Stomach (tissue), 9 donors: ENCODE data around the gene OR1L1. TPM values are rescaled to one million over a fixed set of nuclear protein-coding genes. Genes with fewer than 3 reads are reported as not detected.

Experiments used
- DNase-seq, 2 donors: peaks; one replicate each; pipeline versions ENCODE4 v3.0.0 to v3.0.0-alpha.2; 2013 to 2019
- H3K27ac ChIP-seq, 5 donors: fragments of 200-600 bp in 4 of 5; sonication (generic) in 4 of 5; one replicate each; pipeline ENCODE4 v1.5.1; 2013 to 2019; ENCODE audit warnings: mild to moderate bottlenecking in 1 of 5, moderate library complexity in 1 of 5
- H3K27me3 ChIP-seq, 3 donors: fragments of 200-600 bp; sonication (generic); one replicate each; pipeline ENCODE4 v1.5.1; 2017 to 2019; ENCODE audit warnings: mixed run types in 1 of 3
- H3K36me3 ChIP-seq, 4 donors: fragments of 200-600 bp; sonication (generic); 1 replicate in 3 of 4; 2 replicates in 1 of 4; pipeline ENCODE4 v1.5.1; 2016 to 2019
- H3K4me1 ChIP-seq, 4 donors: fragments of 200-600 bp; sonication (generic); one replicate each; pipeline ENCODE4 v1.5.1; 2016 to 2019
- H3K4me3 ChIP-seq, 4 donors: fragments of 200-600 bp; sonication (generic) in 3 of 4; one replicate each; pipeline ENCODE4 v1.5.1; 2016 to 2019; ENCODE audit warnings: mild to moderate bottlenecking in 1 of 4
- H3K9me3 ChIP-seq, 4 donors: fragments of 200-600 bp; sonication (generic); one replicate each; pipeline ENCODE4 v1.5.1; 2016 to 2019
- CTCF ChIP-seq, 7 experiments: fragments of 450-650 bp in 4 of 7; fragments of 200-600 bp in 3 of 7; sonication (generic) in 3 of 7; IDR thresholded peaks; one replicate each; pipeline ENCODE4 v1.5.1; 2016 to 2019; ENCODE audit warnings: antibody characterized with exemption in 7 of 7, control low read depth in 2 of 7, mild to moderate bottlenecking in 1 of 7
- EP300 ChIP-seq: sonication (generic); formaldehyde crosslinking; IDR thresholded peaks from one replicate; pipeline ENCODE4 v1.6.1; 2017; ENCODE audit warnings: antibody characterized with exemption
- POLR2A ChIP-seq, 4 donors: fragments of 450-650 bp; IDR thresholded peaks; one replicate each; pipeline ENCODE4 v1.6.1; 2016; ENCODE audit warnings: antibody characterized with exemption in 4 of 4, control low read depth in 2 of 4, mild to moderate bottlenecking in 1 of 4, moderate library complexity in 1 of 4
- POLR2AphosphoS5 ChIP-seq, 3 donors: sonication (generic); formaldehyde crosslinking; IDR thresholded peaks; one replicate each; pipeline ENCODE4 v1.6.1; 2016; ENCODE audit warnings: antibody characterized with exemption in 3 of 3
- WGBS, 5 donors: extraction: QIAGEN DNeasy Blood & Tissue Kit in 3 of 5; methylation state at CpG; one replicate each; pipeline versions ENCODE4 v1.1.5 to v1.1.7; 2013 to 2018; 5-methylcytosine and 5-hydroxymethylcytosine counted together
- intact Hi-C: fragments of 100-400 bp; cut with DNase I; formaldehyde crosslinking; loops from one replicate; pipeline ENCODE4 v1.15.1; 2023; ENCODE audit warnings: low total_unique reads
- polyA plus RNA-seq, 3 donors: library from polyadenylated mRNA; stranded (reverse); fragments of 200-250 nt; gene quantifications; one replicate each; pipeline ENCODE4 v1.2.3, GENCODE V29; 2013
- total RNA-seq, 5 donors: library from RNA; depleted of rRNA; stranded (reverse); fragments of >200 nt; gene quantifications; one replicate each; pipeline versions ENCODE4 v1.1.0 to v1.2.3, GENCODE V29; 2014 to 2016
- donor health status: healthy with polysubstance abuse.
- donor health status: Bipolar disorder and iron deficiency.
- donor health status: healthy.

Gene OR1L1
- total and polyA plus RNA-seq, 8 donors, result not detected

- Histone ChIP-seq H3K9me3 (peaks cover 0 to 35% (median 16%) of the 10 kb centered on the region in 4 donors), H3K4me3 (no peak overlapping the region), H3K27me3 (no peaks in the 10 kb centered on the region), H3K4me1 (no peaks in the 10 kb centered on the region), H3K36me3 (no peaks in the 10 kb centered on the region), H3K27ac (no peak overlapping the region)
- TF ChIP-seq POLR2A (IDR thresholded peaks at IDR 0.05), result no peak
- TF ChIP-seq CTCF (IDR thresholded peaks at IDR 0.05), result no peak
- no peak for TF ChIP-seq POLR2AphosphoS5 (IDR thresholded peaks at IDR 0.05)
- no peak for TF ChIP-seq EP300
- no peak for DNase-seq
- 88 to 99% (median 94%) methylated on average over 1 of the region's 1 CpG for WGBS, 5 donors
- intact Hi-C loops, result no loop called here
Measured at GRCh38 chr9:122695696-122696095, 34.2 kb downstream of the OR1L1 start.

Other genes starting within 250 kb of the OR1L1 start
- not detected for gene OR1J1, start 183.8 kb upstream of the OR1L1 start, total RNA-seq
- gene OR1J1, start 183.8 kb upstream of the OR1L1 start, polyA plus RNA-seq, result not detected
- 1 to 10 TPM in 1 of 5 donors, not detected in 4; 6.4 TPM for gene OR1J2, start 150.9 kb upstream of the OR1L1 start, total RNA-seq
- not detected for gene OR1J2, start 150.9 kb upstream of the OR1L1 start, polyA plus RNA-seq
- 1 to 10 TPM in 1 of 5 donors, not detected in 4; 3.3 TPM for gene OR1J4, start 142.6 kb upstream of the OR1L1 start, total RNA-seq
- not detected for gene OR1J4, start 142.6 kb upstream of the OR1L1 start, polyA plus RNA-seq
- gene OR1N1, start 134.4 kb upstream of the OR1L1 start, total RNA-seq, result not detected
- not detected for gene OR1N1, start 134.4 kb upstream of the OR1L1 start, polyA plus RNA-seq
- gene OR1N2, start 108.6 kb upstream of the OR1L1 start, total RNA-seq, result not detected
- gene OR1N2, start 108.6 kb upstream of the OR1L1 start, polyA plus RNA-seq, result not detected
- gene OR1L8, start 78.3 kb upstream of the OR1L1 start, total RNA-seq, result under 1 TPM in 1 of 5 donors, not detected in 4; 0.55 TPM
- not detected for gene OR1L8, start 78.3 kb upstream of the OR1L1 start, polyA plus RNA-seq
- not detected for gene OR1Q1, start 47.0 kb upstream of the OR1L1 start, total RNA-seq
- not detected for gene OR1Q1, start 47.0 kb upstream of the OR1L1 start, polyA plus RNA-seq
- gene OR1B1, start 4.1 kb upstream of the OR1L1 start, total RNA-seq, result under 1 TPM in 1 of 5 donors, not detected in 4; 0.73 TPM
- not detected for gene OR1B1, start 4.1 kb upstream of the OR1L1 start, polyA plus RNA-seq
- gene OR1L3, start 13.4 kb downstream of the OR1L1 start, total RNA-seq, result not detected
- not detected for gene OR1L3, start 13.4 kb downstream of the OR1L1 start, polyA plus RNA-seq
- gene OR1L4, start 62.3 kb downstream of the OR1L1 start, total RNA-seq, result not detected
- gene OR1L4, start 62.3 kb downstream of the OR1L1 start, polyA plus RNA-seq, result not detected
- not detected for gene OR1L6, start 80.6 kb downstream of the OR1L1 start, total RNA-seq
- not detected for gene OR1L6, start 80.6 kb downstream of the OR1L1 start, polyA plus RNA-seq
- gene OR5C1, start 127.2 kb downstream of the OR1L1 start, total RNA-seq, result not detected
- not detected for gene OR5C1, start 127.2 kb downstream of the OR1L1 start, polyA plus RNA-seq
- gene OR1K1, start 138.4 kb downstream of the OR1L1 start, total RNA-seq, result not detected
- gene OR1K1, start 138.4 kb downstream of the OR1L1 start, polyA plus RNA-seq, result not detected
- 10 to 100 TPM in 3 of 5 donors, 1 to 10 TPM in 2; 5.8 to 35.4 (median 11.6) TPM for gene PDCL, start 166.9 kb downstream of the OR1L1 start, total RNA-seq
- gene PDCL, start 166.9 kb downstream of the OR1L1 start, polyA plus RNA-seq, result 10 to 100 TPM in 1 of 3 donors, 1 to 10 TPM in 2; 5.5 to 11.8 (median 10.0) TPM
- gene RC3H2, start 243.6 kb downstream of the OR1L1 start, total RNA-seq, result 10 to 100 TPM; 18.8 to 66.3 (median 28.1) TPM
- 10 to 100 TPM in 1 of 3 donors, 1 to 10 TPM in 2; 5.8 to 13.4 (median 9.2) TPM for gene RC3H2, start 243.6 kb downstream of the OR1L1 start, polyA plus RNA-seq